Right lung (tissue), 5 donors: Measurements from ENCODE around the gene NKAIN2. TPM values are rescaled to one million over a fixed set of nuclear protein-coding genes. Genes with fewer than 3 reads are reported as not detected.
"Not testable (repeated sequence)": the region's sequence is repeated elsewhere in the genome, so short reads cannot be mapped to it uniquely, and the experiment has no call there.

Experiments
- DNase-seq, 2 donors: peaks; one replicate each; pipeline ENCODE4 v3.0.0-alpha.2; 2013
- polyA plus RNA-seq, 5 donors: library from polyadenylated mRNA; unstranded; fragments of 120-200 nt; gene quantifications; one replicate each; pipeline versions ENCODE4 v1.2.1 to v1.2.3, GENCODE V29; 2013; ENCODE audit warnings: inconsistent platforms in 1 of 5, low replicate concordance in 1 of 5; ENCODE audit not compliant: insufficient read length in 5 of 5, insufficient read depth in 1 of 5

The NKAIN2 gene
- polyA plus RNA-seq, 5 donors = 8.1 to 27.3 (median 18.8) TPM

- DNase-seq = peak; percentile 46 to 51
Observed at GRCh38 chr6:123962508-123962907, 158.8 kb downstream of the NKAIN2 start.

GRCh38 chr6:123965894-123966293, 162.2 kb downstream of the NKAIN2 start:
- DNase-seq = no peak

DNA sequence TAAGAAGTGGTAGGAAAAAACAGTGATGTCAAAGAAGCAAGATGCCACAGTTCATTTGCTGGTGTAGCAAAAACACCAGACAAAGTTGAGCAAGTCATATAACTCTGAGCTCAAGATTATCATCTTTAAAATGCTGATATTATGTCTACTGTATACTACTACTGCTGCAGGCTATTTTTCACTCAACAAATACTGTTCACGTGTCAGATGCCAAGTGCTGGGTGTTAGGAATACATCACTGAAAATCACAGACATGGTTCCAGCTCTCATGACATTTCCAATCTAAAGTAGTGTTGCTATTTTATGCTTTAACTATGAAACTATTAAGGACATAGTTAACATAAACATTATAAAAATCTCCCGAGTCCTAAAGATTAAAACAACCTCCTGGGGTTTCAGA, 163.0 kb downstream of the NKAIN2 start:
- no peak for DNase-seq

DNA sequence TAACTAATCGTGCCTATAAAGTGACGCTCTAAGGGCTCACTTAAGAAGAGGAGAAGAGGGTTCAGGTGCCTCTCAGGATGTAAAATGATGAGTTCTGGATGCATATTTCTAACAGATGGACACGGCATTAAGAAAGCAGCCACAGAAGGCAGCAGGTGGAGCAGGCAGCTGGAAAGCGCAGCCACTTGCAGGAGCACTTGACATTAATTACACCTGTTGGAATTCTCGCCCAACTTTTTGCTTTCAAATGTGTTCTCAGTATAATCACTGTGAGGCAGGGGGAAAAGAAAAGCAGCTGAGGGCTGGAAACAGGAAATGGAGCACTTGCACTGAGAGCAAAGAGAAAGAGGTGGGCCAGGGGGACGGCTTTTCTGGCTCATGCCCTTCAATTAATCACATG, 164.2 kb downstream of the NKAIN2 start:
- no peak for DNase-seq

- DNase-seq = no peak
Observed at GRCh38 chr6:123972600-123973294, 169.1 kb downstream of the NKAIN2 start.

DNA sequence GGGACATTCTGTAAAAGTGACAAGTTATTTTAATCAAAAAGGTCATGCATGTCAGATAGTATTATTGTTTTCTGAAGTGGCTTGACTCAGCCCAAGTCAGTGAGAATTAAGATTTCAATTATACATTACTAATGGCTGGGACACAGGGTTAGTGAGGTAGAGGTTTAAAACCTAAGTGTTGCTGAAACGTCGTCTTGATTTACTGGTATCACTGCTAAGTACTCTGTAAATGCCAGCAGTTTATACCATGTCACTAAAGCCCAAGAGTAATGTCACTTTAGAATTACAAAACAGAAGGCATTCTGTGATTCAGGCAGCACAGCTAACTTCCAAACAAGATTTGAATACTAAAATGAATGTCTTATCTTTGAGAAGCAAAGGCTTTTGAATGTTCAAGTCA, 176.6 kb downstream of the NKAIN2 start:
- DNase-seq = no peak

GRCh38 chr6:123986938-123987337, 183.3 kb downstream of the NKAIN2 start:
- DNase-seq = no peak

- not testable (repeated sequence) for DNase-seq
Observed at GRCh38 chr6:123989918-123990317, 186.3 kb downstream of the NKAIN2 start.

DNA sequence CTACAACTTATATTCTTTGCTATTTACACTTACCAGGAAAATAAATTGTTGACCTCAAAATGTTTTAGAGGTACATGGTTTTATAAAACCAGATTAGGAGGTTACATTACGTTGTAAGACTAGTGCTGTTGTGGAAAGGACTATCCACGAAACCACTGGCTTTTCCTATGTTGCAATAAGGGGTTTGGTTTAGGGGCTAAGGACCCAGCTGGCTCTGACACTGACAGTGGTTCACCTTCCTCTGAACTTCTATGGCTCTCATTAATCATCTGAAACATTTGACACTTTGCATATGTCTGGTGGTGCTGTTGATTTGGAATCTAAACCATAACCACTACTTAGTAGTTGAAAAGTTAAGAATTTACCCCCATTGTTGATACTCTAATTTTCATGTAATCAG, 186.7 kb downstream of the NKAIN2 start:
- no peak for DNase-seq

- DNase-seq = no peak
Observed at GRCh38 chr6:123994168-123994567, 190.5 kb downstream of the NKAIN2 start.

GRCh38 chr6:123994891-123995635, 191.4 kb downstream of the NKAIN2 start:
- DNase-seq = no peak

- no peak for DNase-seq
Observed at GRCh38 chr6:123997223-123997622, 193.6 kb downstream of the NKAIN2 start.

GRCh38 chr6:124002377-124003081, 198.9 kb downstream of the NKAIN2 start:
- peak; percentile 18 to 21 for DNase-seq

DNA sequence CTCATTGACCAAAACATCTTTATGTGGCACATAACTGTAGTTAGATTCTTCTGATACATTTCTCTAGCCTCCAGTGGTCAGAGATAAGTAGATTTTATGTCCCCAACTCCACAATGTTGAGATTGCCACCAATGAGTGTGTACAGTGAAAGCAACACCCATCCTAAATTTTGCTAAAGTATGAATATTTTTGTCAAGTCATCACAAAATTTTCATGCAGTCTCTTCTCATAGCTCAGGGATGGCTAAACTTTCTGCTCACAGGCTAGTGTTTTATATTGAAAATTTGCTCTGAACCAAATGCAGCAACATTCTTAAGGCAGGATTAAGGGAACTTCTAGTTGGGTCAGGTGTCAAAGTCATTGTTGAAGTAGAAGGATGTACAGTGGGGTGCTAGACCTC, 203.6 kb downstream of the NKAIN2 start:
- DNase-seq = no peak

- peak; percentile 20 to 32 for DNase-seq
Observed at GRCh38 chr6:124008000-124008987, 204.6 kb downstream of the NKAIN2 start.

GRCh38 chr6:124008988-124009765, 205.5 kb downstream of the NKAIN2 start:
- no peak for DNase-seq

DNA sequence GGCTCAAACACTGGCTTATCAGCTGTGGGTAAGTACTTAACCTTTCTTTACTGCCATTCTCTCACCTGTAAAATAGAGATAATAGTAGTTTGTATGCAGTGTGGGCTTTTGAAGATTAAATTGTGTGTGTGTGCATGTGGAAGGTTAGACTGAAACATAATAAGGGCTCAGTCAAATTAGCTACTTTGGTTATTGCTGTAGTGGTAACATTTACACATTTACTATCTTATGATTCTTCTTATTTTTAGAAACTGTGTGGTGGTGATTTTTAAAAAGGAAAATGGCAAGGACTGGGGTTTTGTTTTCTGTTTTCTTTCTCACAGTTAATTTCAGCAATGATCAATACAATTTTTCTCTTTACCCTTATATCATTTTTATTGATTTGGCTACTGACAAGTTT, 206.9 kb downstream of the NKAIN2 start:
- no peak for DNase-seq

GRCh38 chr6:124011180-124011579, 207.5 kb downstream of the NKAIN2 start:
- no peak for DNase-seq

DNA sequence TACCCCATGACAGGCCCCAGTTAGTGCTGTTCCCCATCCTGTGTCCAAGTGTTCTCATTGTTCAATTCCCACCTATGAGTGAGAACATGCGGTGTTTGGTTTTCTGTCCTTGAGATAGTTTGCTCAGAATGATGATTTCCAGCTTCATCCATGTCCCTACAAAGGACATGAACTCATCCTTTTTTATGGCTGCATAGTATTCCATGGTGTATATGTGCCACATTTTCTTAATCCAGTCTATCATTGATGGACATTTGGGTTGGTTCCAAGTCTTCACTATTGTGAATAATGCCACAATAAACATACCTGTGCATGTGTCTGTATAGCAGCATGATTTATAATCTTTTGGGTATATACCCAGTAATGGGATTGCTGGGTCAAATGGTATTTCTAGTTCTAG, 218.4 kb downstream of the NKAIN2 start:
- DNase-seq = not testable (repeated sequence)

DNA sequence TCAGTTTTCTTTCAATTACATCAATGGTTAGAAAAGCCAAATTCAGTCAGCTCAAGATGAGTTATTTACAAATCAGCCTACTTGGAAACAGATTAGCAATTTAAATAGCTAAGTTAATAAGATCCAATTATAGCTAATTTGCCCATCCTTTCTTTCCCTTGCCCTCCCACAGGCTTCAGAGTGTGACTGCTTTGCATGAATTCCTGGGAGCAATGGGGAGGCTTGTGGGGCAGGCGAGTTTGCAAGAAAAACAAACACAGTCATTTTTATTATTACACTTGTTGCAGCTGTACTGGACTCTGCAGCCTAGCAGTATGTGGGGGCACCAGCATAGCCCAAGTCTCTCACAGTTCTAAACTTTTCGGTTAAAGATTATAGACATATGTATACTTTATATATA, 219.0 kb downstream of the NKAIN2 start:
- no peak for DNase-seq

- no peak for DNase-seq
Observed at GRCh38 chr6:124026694-124027093, 223.0 kb downstream of the NKAIN2 start.
